AG10803 (cell line): ENCODE data around the gene S100A13.
A peak's percentile ranks its signal among the peaks of the same experiment; 100 is the strongest.
"Not testable (repeated sequence)": the region's sequence is repeated elsewhere in the genome, so short reads cannot be mapped to it uniquely, and the experiment has no call there.

Source experiments
- DNase-seq: peaks from one replicate; pipeline ENCODE4 v3.0.0; 2010; ENCODE audit warnings: low read depth
- H3K4me3 ChIP-seq: 2 replicates; pipeline ENCODE4 v1.5.1; 2011; ENCODE audit warnings: mild to moderate bottlenecking, low read length, control low read depth
- CTCF ChIP-seq: conservative IDR thresholded peaks from 2 replicates; pipeline ENCODE4 v1.5.1; 2011; ENCODE audit warnings: mild to moderate bottlenecking, low read length, control low read depth, inconsistent platforms

S100A13 gene

DNA sequence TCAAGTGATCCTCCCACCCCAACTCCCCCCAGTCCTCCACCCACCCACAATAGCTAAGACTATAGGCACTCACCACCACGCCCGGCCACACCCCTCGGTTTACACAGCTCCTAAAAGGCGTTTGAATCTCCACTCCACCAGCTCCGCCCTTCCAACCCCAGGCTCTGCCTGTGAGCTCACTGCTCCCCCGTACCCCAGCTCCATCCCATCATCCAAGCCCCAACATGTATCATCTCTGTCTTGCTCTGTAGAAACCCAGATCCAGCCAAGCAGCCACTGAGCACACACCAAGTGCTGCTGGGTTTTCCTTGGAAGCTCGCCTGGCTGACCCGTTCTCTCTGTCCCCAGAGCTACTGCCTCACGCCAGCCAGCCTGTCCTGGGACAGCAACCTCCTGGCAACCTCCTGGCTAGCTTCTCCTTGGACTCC, 49.7 kb downstream of the S100A13 start:
- DNase-seq = no peak
- H3K4me3 ChIP-seq = no peak overlapping the region
- no peak for TF ChIP-seq CTCF

GRCh38 chr1:153577138-153577537, 50.2 kb downstream of the S100A13 start:
- no peak for TF ChIP-seq CTCF
- H3K4me3 ChIP-seq = no peak overlapping the region
- DNase-seq = no peak

GRCh38 chr1:153575497-153575896, 51.8 kb downstream of the S100A13 start:
- not testable (repeated sequence) for H3K4me3 ChIP-seq, DNase-seq

DNA sequence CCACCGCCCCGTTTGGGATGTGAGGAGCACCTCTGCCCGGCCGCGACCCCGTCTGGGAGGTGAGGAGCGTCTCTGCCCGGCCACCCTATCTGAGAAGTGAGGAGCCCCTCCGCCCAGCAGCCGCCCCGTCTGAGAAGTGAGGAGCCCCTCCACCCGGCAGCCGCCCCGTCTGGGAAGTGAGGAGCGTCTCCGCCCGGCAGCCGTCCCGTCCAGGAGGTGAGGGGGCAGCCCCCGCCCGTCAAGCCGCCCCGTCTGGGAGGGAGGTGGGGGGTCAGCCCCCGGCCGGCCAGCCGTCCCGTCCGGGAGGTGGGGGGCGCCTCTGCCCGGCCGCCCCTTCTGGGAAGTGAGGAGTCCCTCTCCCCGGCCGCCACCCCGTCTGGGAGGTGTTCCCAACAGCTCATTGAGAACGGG, 52.2 kb downstream of the S100A13 start:
- not testable (repeated sequence) for DNase-seq, H3K4me3 ChIP-seq

- no peak for TF ChIP-seq CTCF
- DNase-seq = no peak
- no peak overlapping the region for H3K4me3 ChIP-seq
These were observed 54.0 kb downstream of the S100A13 start for GRCh38 chr1:153573351-153573750.

DNA sequence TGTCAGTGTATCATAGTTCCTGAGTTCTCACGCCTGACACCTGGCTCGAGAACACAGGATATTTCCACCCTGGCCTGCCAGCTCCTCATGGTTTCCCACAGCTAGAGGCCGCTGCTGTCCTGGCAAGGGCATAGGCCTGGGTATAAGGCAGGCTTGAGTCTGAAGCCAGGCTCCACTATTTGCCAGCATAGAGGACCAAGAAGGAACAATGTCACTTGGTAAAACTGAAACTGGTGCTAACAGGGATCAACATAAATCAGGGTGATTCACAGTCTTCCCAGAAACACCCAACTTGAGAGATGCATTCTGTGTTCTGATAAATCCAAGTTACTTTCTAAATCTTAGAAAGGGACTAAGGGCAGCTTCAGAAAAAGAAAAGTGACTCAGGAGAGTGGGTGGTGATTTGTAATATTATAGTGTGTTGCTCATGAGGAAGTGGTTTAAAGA, 54.7 kb downstream of the S100A13 start:
- peak; percentile 85 for DNase-seq
- no peak overlapping the region for H3K4me3 ChIP-seq
- TF ChIP-seq CTCF = peak; percentile 91

DNA sequence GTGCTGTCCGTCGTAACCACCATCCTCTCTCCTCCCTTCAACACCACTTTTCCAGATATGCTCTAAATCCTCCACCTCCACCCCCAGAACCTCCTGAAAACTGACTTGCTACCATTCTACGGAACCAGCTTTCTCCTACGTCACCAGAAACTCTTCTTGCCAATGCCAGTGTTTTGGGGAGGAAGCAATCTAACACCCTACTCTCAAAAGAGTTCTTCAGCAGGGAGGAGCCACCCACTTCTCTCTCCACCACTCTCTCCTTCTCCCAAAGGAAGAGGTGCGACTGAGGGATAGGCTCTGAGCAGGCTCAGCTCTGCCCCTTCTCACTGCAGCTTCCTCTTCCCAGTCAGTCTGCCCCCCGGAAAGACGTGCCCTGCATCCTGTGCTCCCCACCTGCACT, 55.6 kb downstream of the S100A13 start:
- H3K4me3 ChIP-seq = no peak overlapping the region
- TF ChIP-seq CTCF = no peak
- DNase-seq = no peak

DNA sequence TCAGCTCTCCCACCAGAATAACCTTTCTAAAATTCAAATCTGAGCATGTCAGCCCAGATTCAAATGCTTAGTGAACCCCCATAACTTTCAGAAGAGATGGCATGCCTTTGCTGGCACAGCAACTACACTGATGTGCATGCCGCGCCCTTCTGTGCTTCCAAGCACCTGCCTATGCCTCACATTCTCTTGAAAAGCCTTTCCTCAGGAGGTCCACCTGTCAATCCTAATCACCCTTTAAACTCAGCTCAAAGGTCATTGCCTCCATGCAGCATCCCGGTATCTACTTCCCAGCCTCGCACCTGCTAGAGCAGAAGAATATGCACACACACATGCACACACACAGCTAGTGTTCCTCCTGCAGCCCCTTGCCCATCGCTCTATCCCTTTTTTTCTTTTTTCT, 56.4 kb downstream of the S100A13 start:
- TF ChIP-seq CTCF = no peak
- H3K4me3 ChIP-seq = no peak overlapping the region
- DNase-seq = no peak
